H1 (cell line): ENCODE results near the gene SLTM. TPM values are rescaled to one million over a fixed set of nuclear protein-coding genes. Genes with fewer than 3 reads are reported as not detected.

Experiments
- CHD7 ChIP-seq: fragments of 300-600 bp; sonication (generic); IDR thresholded peaks from 2 replicates; pipeline ENCODE4 v1.7.1; 2012; ENCODE audit warnings: low read length, moderate library complexity, mild to moderate bottlenecking, inconsistent platforms; ENCODE audit not compliant: insufficient replicate concordance
- EP300 ChIP-seq, 2 experiments: IDR thresholded peaks; 1 replicate in 1 of 2; 2 replicates in 1 of 2; pipeline ENCODE4 v1.6.1; 2011 to 2012; ENCODE audit warnings: low read depth in 2 of 2, low read length in 2 of 2, mild to moderate bottlenecking in 2 of 2, borderline replicate concordance in 1 of 2, inconsistent platforms in 1 of 2, moderate library complexity in 1 of 2
- KDM4A ChIP-seq: IDR thresholded peaks from one replicate; pipeline ENCODE4 v1.7.1; 2012; ENCODE audit warnings: low read depth, mild to moderate bottlenecking, moderate library complexity, low read length, inconsistent platforms; ENCODE audit not compliant: severe bottlenecking
- polyA plus RNA-seq, 7 experiments: library from polyadenylated mRNA; depleted of rRNA in 3 of 7; stranded (reverse) in 5 of 7; unstranded in 2 of 7; fragments of >200 nt in 5 of 7; fragments of 200-250 nt in 2 of 7; gene quantifications; 1 replicate in 5 of 7; 2 replicates in 1 of 7; 4 replicates in 1 of 7; pipeline versions ENCODE4 v1.2.1 to v1.2.3, GENCODE V29; 2011 to 2013; ENCODE audit warnings: missing spikeins in 2 of 7, mixed read lengths in 2 of 7
- total RNA-seq: library from RNA; stranded (reverse); fragmentation: NEBNext Ultra II Directional; extraction: Animal tissue kit (Norgen Biotek cat#: 25700); gene quantifications from 2 replicates; pipeline ENCODE4 v1.2.1, GENCODE V29; 2021

Gene SLTM
- total and polyA plus RNA-seq, 2 of the 8 experiments (the other 6 are each of a cell fraction or from before 2014, with no cell fraction given), result 30.8 to 149 TPM

GRCh38 chr15:58958811-58959210 lies 25.3 kb upstream of the SLTM start (continued):
- TF ChIP-seq CHD7 (no peak), KDM4A (no peak), EP300 (IDR thresholded peaks at IDR 0.05; ENCODE audit: borderline replicate concordance in 1 of 2, low read depth in 2 of 2, low read length in 2 of 2) (no peak)
- TF ChIP-seq, all 59 proteins: peak for 0
